Smooth muscle cell (in vitro differentiated cells): ENCODE data around the gene PPP1R15A. TPM values are rescaled to one million over a fixed set of nuclear protein-coding genes. Genes with fewer than 3 reads are reported as not detected.
A peak's percentile ranks its signal among the peaks of the same experiment; 100 is the strongest.
"Not testable (repeated sequence)": the region's sequence is repeated elsewhere in the genome, so short reads cannot be mapped to it uniquely, and the experiment has no call there.

Experiments used
- DNase-seq: peaks from one replicate; lab custom pipeline; 2025; ENCODE audit not compliant: unreplicated experiment; lab: John Stamatoyannopoulos, UW
- H2AFZ ChIP-seq: fragments of 200-600 bp; sonication (generic); 2 replicates; pipeline ENCODE4 v1.6.0; 2016; ENCODE audit warnings: antibody characterized with exemption, low read depth, mild to moderate bottlenecking
- H3F3A ChIP-seq: fragments of 200-600 bp; sonication (generic); 2 replicates; pipeline ENCODE4 v1.6.0; 2017; ENCODE audit warnings: antibody characterized with exemption, low read depth
- H3K27ac ChIP-seq: fragments of 200-600 bp; sonication (generic); 2 replicates; pipeline ENCODE4 v1.5.1; 2016; ENCODE audit warnings: low read depth, mild to moderate bottlenecking
- H3K27me3 ChIP-seq: fragments of 200-600 bp; sonication (generic); 2 replicates; pipeline ENCODE4 v1.6.1; 2016; ENCODE audit warnings: low read depth, mild to moderate bottlenecking
- H3K36me3 ChIP-seq: fragments of 200-600 bp; sonication (generic); 2 replicates; pipeline ENCODE4 v1.5.1; 2016; ENCODE audit warnings: low read depth
- H3K4me1 ChIP-seq: fragments of 200-600 bp; sonication (generic); 2 replicates; pipeline ENCODE4 v1.5.1; 2016; ENCODE audit warnings: low read depth
- H3K4me2 ChIP-seq: fragments of 200-600 bp; sonication (generic); 2 replicates; pipeline ENCODE4 v1.6.0; 2016; ENCODE audit warnings: mild to moderate bottlenecking
- H3K4me3 ChIP-seq: fragments of 200-600 bp; sonication (generic); 2 replicates; pipeline ENCODE4 v1.5.1; 2016; ENCODE audit warnings: mild to moderate bottlenecking
- H3K79me2 ChIP-seq: fragments of 200-600 bp; sonication (generic); 2 replicates; pipeline ENCODE4 v1.6.0; 2016; ENCODE audit warnings: low read depth, mild to moderate bottlenecking
- H3K9ac ChIP-seq: fragments of 200-600 bp; sonication (generic); 2 replicates; pipeline ENCODE4 v1.6.0; 2016; ENCODE audit warnings: low read depth
- H3K9me3 ChIP-seq: fragments of 200-600 bp; sonication (generic); replicated peaks from 2 replicates; pipeline ENCODE4 v1.5.1; 2016; ENCODE audit warnings: low read depth
- H4K20me1 ChIP-seq: fragments of 200-600 bp; sonication (generic); 2 replicates; pipeline ENCODE4 v1.6.0; 2016; ENCODE audit warnings: low read depth
- WGBS: methylation state at CpG from one replicate; pipeline ENCODE4 v1.1.7; 2016; ENCODE audit warnings: low lambda C conversion rate; 5-methylcytosine and 5-hydroxymethylcytosine counted together
- polyA plus RNA-seq: library from polyadenylated mRNA; unstranded; fragments of >200 nt; fragmentation: Nextera tagmentation; extraction: Ambion mirVana; gene quantifications from 2 replicates; pipeline ENCODE4 v1.2.1, GENCODE V29; 2016
- total RNA-seq: library from RNA; depleted of rRNA; stranded (reverse); fragments of >200 nt; gene quantifications from 2 replicates; pipeline ENCODE4 v1.2.3, GENCODE V29; 2014
- TF ChIP-seq, protein P1 (sequence below): fragments of 200-600 bp; sonication (generic); IDR thresholded peaks from 2 replicates; pipeline ENCODE4 v1.5.1; 2017; ENCODE audit warnings: borderline replicate concordance, mild to moderate bottlenecking, antibody characterized with exemption; ENCODE audit not compliant: insufficient read depth, poor library complexity, severe bottlenecking

Gene PPP1R15A
- total and polyA plus RNA-seq, 2 experiments from 2014 or later, result 88.5 to 339 TPM

DNA sequence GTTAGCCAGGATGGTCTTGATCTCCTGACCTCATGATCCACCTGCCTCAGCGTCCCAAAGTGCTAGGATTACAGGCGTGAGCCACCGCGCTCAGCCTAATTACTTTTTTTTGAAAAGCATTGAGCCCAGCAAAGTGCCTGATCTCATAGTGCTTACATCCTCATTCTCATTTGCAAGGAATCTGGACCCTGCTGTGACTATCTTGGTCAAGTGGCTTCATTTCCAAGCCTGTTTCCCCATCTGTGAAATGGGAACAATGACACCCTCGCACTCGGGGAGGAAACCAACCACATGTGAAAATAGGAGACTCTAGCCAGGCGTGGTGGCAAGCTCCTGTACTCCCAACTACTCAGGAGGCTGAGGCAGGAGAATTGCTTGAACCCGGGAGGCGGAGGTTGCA lies 2.2 kb upstream of the PPP1R15A start:
- Histone ChIP-seq H2AFZ (no peak overlapping the region), H3F3A (peaks cover 24% of the 10 kb centered on the region), H3K79me2 (peaks cover 42% of the 10 kb centered on the region), H3K9ac (no peak overlapping the region), H3K4me2 (no peak overlapping the region), H4K20me1 (peaks cover 27% of the 10 kb centered on the region), H3K27ac (no peak overlapping the region), H3K9me3 (no peaks in the 10 kb centered on the region), H3K36me3 (no peaks in the 10 kb centered on the region), H3K27me3 (no peaks in the 10 kb centered on the region), H3K4me3 (no peak overlapping the region), H3K4me1 (peaks cover 21% of the 10 kb centered on the region)
- WGBS, result 94% methylated on average over 9 of the region's 9 CpGs
- TF ChIP-seq, protein P1, sequence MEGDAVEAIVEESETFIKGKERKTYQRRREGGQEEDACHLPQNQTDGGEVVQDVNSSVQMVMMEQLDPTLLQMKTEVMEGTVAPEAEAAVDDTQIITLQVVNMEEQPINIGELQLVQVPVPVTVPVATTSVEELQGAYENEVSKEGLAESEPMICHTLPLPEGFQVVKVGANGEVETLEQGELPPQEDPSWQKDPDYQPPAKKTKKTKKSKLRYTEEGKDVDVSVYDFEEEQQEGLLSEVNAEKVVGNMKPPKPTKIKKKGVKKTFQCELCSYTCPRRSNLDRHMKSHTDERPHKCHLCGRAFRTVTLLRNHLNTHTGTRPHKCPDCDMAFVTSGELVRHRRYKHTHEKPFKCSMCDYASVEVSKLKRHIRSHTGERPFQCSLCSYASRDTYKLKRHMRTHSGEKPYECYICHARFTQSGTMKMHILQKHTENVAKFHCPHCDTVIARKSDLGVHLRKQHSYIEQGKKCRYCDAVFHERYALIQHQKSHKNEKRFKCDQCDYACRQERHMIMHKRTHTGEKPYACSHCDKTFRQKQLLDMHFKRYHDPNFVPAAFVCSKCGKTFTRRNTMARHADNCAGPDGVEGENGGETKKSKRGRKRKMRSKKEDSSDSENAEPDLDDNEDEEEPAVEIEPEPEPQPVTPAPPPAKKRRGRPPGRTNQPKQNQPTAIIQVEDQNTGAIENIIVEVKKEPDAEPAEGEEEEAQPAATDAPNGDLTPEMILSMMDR, result no peak
- DNase-seq, result no peak

DNA sequence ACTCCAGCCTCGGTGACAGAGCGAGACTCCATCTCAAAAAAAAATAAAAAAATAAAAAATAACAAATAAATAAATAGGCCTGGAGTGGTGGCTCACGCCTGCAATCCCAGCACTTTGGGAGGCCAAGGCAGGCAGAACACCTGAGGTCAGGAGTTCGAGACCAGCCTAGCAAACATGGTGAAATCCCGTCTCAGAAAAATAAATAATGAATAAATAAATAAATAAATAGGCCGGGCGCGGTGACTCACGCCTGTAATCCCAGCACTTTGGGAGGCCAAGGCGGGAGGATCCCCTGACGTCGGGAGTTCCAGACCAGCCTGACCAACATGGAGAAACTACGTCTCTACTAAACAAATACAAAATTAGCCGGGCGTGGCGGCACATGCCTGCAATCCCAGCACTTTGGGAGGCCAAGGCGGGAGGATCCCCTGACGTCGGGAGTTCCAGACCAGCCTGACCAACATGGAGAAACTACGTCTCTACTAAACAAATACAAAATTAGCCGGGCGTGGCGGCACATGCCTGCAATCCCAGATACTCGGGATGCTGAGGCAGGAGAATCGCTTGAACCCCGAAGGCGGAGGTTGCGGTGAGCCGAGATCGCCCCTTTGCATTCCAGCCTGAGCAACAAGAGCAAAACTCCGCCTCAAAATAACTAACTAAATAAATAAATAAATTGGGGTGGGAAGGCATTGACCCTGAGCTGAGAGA lies 595 bp upstream of the PPP1R15A start:
- Histone ChIP-seq H4K20me1 (peaks cover 43% of the 10 kb centered on the region), H3F3A (peaks cover 36% of the 10 kb centered on the region), H3K27ac (peak overlapping the region; percentile 52), H3K4me1 (peaks cover 26% of the 10 kb centered on the region), H3K79me2 (peaks cover 49% of the 10 kb centered on the region), H3K4me3 (peak overlapping the region; percentile 97), H3K4me2 (peak overlapping the region; percentile 71)
- not testable (repeated sequence) for H2AFZ ChIP-seq, H3K9me3 ChIP-seq, DNase-seq, H3K36me3 ChIP-seq, H3K27me3 ChIP-seq, H3K9ac ChIP-seq
- WGBS, result 88% methylated on average over 26 of the region's 31 CpGs

DNA sequence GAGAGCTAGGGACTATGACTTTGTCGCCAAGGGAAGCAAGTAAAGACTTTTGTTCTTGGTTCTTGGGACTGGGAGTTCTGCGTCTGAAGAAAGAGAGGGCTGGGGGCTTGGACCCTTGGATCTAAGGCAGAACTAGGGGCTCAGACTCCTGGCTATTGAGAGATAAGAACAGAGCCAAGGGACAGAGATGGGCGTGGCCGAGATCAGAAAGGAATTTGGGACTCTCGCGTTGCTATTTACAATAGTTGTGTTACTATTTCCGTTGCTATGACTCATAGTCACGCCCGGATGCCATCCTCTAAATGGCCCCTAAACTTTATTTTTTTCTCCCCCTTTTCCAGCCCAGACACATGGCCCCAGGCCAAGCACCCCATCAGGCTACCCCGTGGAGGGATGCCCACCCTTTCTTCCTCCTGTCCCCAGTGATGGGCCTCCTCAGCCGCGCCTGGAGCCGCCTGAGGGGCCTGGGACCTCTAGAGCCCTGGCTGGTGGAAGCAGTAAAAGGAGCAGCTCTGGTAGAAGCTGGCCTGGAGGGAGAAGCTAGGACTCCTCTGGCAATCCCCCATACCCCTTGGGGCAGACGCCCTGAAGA lies 759 bp downstream of the PPP1R15A start:
- 1% methylated on average over 14 of the region's 14 CpGs for WGBS
- Histone ChIP-seq H3F3A (peaks cover 44% of the 10 kb centered on the region), H4K20me1 (peaks cover 56% of the 10 kb centered on the region), H3K4me1 (peaks cover 13% of the 10 kb centered on the region), H3K79me2 (peaks cover 38% of the 10 kb centered on the region), H3K27me3 (no peaks in the 10 kb centered on the region), H3K27ac (peak overlapping the region; percentile 100), H3K9ac (peak overlapping the region; percentile 100), H3K9me3 (no peaks in the 10 kb centered on the region), H3K4me3 (peak overlapping the region; percentile 97), H3K36me3 (no peaks in the 10 kb centered on the region), H2AFZ (no peak overlapping the region), H3K4me2 (peak overlapping the region; percentile 98)
- peak; percentile 78 for DNase-seq
- TF ChIP-seq, protein P1, result no peak

DNA sequence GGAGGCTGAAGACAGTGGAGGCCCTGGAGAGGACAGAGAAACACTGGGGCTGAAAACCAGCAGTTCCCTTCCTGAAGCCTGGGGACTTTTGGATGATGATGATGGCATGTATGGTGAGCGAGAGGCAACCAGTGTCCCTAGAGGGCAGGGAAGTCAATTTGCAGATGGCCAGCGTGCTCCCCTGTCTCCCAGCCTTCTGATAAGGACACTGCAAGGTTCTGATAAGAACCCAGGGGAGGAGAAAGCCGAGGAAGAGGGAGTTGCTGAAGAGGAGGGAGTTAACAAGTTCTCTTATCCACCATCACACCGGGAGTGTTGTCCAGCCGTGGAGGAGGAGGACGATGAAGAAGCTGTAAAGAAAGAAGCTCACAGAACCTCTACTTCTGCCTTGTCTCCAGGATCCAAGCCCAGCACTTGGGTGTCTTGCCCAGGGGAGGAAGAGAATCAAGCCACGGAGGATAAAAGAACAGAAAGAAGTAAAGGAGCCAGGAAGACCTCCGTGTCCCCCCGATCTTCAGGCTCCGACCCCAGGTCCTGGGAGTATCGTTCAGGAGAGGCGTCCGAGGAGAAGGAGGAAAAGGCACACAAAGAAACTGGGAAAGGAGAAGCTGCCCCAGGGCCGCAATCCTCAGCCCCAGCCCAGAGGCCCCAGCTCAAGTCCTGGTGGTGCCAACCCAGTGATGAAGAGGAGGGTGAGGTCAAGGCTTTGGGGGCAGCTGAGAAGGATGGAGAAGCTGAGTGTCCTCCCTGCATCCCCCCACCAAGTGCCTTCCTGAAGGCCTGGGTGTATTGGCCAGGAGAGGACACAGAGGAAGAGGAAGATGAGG lies 1.5 kb downstream of the PPP1R15A start:
- H3K9ac ChIP-seq, result peak overlapping the region; percentile 100
- peaks cover 48% of the 10 kb centered on the region for H3F3A ChIP-seq
- TF ChIP-seq, protein P1, result no peak
- 55% methylated on average over 14 of the region's 14 CpGs for WGBS
- peaks cover 7% of the 10 kb centered on the region for H3K4me1 ChIP-seq
- peak overlapping the region; percentile 100 for H3K27ac ChIP-seq
- H3K4me2 ChIP-seq, result peak overlapping the region; percentile 98
- no peaks in the 10 kb centered on the region for H3K27me3 ChIP-seq
- DNase-seq, result no peak
- peaks cover 63% of the 10 kb centered on the region for H4K20me1 ChIP-seq
- H3K4me3 ChIP-seq, result peak overlapping the region; percentile 97
- H2AFZ ChIP-seq, result no peak overlapping the region
- H3K79me2 ChIP-seq, result peaks cover 38% of the 10 kb centered on the region
- H3K9me3 ChIP-seq, result no peaks in the 10 kb centered on the region
- H3K36me3 ChIP-seq, result no peaks in the 10 kb centered on the region
